Measurements from ENCODE around the gene PNPLA3. TPM values are rescaled to one million over a fixed set of nuclear protein-coding genes. Genes with fewer than 3 reads are reported as not detected.

PNPLA3 gene
- total RNA-seq, 1 donor from 2014 or later: 28.3 TPM

GRCh38 chr22:43975041-43975440, 51.4 kb downstream of the PNPLA3 start:
- Mint-ChIP-seq H3K36me3 (ENCODE audit: low read depth) (peaks cover 13% of the 10 kb centered on the region), H3K4me3 (no peak overlapping the region), H3K27ac (ENCODE audit: unreplicated experiment) (no peak overlapping the region), H3K9me3 (no peaks in the 10 kb centered on the region), H3K4me1 (no peaks in the 10 kb centered on the region), H3K27me3 (ENCODE audit: low read depth) (no peaks in the 10 kb centered on the region)
- DNase-seq (ENCODE audit: low read depth, low spot score): no peak
- TF ChIP-seq, protein P1, sequence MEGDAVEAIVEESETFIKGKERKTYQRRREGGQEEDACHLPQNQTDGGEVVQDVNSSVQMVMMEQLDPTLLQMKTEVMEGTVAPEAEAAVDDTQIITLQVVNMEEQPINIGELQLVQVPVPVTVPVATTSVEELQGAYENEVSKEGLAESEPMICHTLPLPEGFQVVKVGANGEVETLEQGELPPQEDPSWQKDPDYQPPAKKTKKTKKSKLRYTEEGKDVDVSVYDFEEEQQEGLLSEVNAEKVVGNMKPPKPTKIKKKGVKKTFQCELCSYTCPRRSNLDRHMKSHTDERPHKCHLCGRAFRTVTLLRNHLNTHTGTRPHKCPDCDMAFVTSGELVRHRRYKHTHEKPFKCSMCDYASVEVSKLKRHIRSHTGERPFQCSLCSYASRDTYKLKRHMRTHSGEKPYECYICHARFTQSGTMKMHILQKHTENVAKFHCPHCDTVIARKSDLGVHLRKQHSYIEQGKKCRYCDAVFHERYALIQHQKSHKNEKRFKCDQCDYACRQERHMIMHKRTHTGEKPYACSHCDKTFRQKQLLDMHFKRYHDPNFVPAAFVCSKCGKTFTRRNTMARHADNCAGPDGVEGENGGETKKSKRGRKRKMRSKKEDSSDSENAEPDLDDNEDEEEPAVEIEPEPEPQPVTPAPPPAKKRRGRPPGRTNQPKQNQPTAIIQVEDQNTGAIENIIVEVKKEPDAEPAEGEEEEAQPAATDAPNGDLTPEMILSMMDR (conservative IDR thresholded peaks at IDR 0.05): no peak

- TF ChIP-seq, protein P1 (conservative IDR thresholded peaks at IDR 0.05): no peak
- Mint-ChIP-seq H3K27ac (ENCODE audit: unreplicated experiment) (no peak overlapping the region), H3K36me3 (ENCODE audit: low read depth) (peaks cover 21% of the 10 kb centered on the region), H3K9me3 (no peaks in the 10 kb centered on the region), H3K4me3 (no peak overlapping the region), H3K4me1 (no peaks in the 10 kb centered on the region), H3K27me3 (ENCODE audit: low read depth) (no peaks in the 10 kb centered on the region)
- no peak for DNase-seq (ENCODE audit: low read depth, low spot score)
Measured at GRCh38 chr22:43976861-43977795, 53.5 kb downstream of the PNPLA3 start.

DNA sequence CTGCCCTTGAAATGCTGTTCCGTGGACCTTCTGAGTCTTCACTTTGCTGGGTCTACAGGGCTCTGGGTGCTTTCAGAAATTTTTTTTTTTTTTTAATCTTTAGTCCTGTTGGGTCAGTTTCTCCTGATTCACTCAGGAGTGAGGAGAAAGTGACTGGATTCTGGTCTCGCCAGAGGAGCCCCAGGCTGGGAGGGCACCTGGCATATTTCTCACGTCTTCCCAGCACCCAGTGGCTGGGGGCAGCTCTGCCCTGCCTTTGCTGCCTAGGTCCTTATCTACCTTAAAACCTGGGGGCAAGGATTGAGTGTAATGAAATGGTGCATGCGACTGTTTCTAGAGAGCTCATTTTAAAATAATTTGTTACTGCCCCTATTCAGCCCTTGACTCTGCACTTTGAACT, 55.0 kb downstream of the PNPLA3 start:
- H3K4me1 Mint-ChIP-seq: no peaks in the 10 kb centered on the region
- H3K9me3 Mint-ChIP-seq: no peaks in the 10 kb centered on the region
- no peak for DNase-seq (ENCODE audit: low read depth, low spot score)
- H3K27me3 Mint-ChIP-seq (ENCODE audit: low read depth): no peaks in the 10 kb centered on the region
- TF ChIP-seq, protein P1 (conservative IDR thresholded peaks at IDR 0.05): no peak
- H3K27ac Mint-ChIP-seq (ENCODE audit: unreplicated experiment): no peak overlapping the region
- no peak overlapping the region for H3K4me3 Mint-ChIP-seq
- H3K36me3 Mint-ChIP-seq (ENCODE audit: low read depth): peaks cover 21% of the 10 kb centered on the region

DNA sequence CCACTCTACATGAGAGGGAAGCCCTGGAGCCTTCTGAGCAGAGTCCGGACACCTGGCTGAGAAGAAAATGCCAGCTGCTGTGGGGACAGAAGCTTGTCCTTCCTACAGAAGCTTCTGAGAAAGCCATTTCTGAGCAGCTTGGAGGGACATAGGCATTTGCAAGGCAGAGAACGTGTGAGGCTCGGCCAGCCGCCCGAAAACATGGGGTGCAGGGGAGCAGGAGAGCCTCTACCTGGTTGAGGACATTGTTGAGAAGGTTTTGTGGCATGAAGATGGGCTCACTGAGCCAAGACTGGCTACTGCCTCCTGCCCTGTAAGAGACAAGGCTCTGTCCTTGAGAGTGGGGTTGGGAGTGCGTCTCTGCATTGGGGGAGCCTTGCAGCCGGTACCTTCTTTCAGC, 57.0 kb downstream of the PNPLA3 start:
- Mint-ChIP-seq H3K27me3 (ENCODE audit: low read depth) (no peaks in the 10 kb centered on the region), H3K4me1 (no peaks in the 10 kb centered on the region), H3K36me3 (ENCODE audit: low read depth) (peaks cover 25% of the 10 kb centered on the region), H3K27ac (ENCODE audit: unreplicated experiment) (no peak overlapping the region), H3K4me3 (no peak overlapping the region), H3K9me3 (no peaks in the 10 kb centered on the region)
- TF ChIP-seq, protein P1 (conservative IDR thresholded peaks at IDR 0.05): no peak
- no peak for DNase-seq (ENCODE audit: low read depth, low spot score)

DNA sequence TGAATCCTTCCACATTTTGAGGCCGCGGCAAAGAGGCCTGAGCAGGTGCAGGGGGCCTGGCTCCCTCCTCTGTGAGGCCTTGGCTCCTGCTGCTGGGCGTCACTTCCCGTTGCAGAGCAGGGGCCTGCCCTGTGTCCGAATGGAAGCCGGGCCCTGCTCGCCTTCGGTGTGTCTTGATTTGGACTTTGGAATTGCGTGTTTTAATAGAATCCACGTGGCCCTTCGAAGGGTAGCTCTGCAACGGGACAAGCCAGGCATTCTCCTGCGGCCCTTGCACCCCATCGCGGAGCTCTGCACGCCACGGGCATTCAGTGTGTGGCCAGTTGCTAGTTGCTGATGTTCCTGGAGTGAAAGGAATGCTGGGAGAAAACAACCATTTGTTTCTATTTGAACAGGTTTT, 57.4 kb downstream of the PNPLA3 start:
- Mint-ChIP-seq H3K4me3 (no peak overlapping the region), H3K27ac (ENCODE audit: unreplicated experiment) (no peak overlapping the region), H3K9me3 (no peaks in the 10 kb centered on the region), H3K4me1 (no peaks in the 10 kb centered on the region), H3K36me3 (ENCODE audit: low read depth) (peaks cover 25% of the 10 kb centered on the region), H3K27me3 (ENCODE audit: low read depth) (no peaks in the 10 kb centered on the region)
- no peak for DNase-seq (ENCODE audit: low read depth, low spot score)
- TF ChIP-seq, protein P1 (conservative IDR thresholded peaks at IDR 0.05): no peak

All from neural crest cell (in vitro differentiated cells).